GM18868 (cell line): ENCODE results near the gene MOB3A.

Experiments
- ATAC-seq: cut with Tn5 transposase; IDR thresholded peaks from one replicate; pipeline ENCODE4 v1.9.1; 2021; ENCODE audit warnings: mild to moderate bottlenecking, moderate library complexity; ENCODE audit not compliant: unreplicated experiment

The MOB3A gene

GRCh38 chr19:2083174-2083854 is 12.8 kb downstream of the MOB3A start:
- no peak for ATAC-seq

GRCh38 chr19:2081873-2082810 is 14.0 kb downstream of the MOB3A start:
- ATAC-seq = no peak

- ATAC-seq = no peak
Measured at GRCh38 chr19:2080336-2080988, 15.7 kb downstream of the MOB3A start.

GRCh38 chr19:2079865-2080301 is 16.2 kb downstream of the MOB3A start:
- no peak for ATAC-seq

- no peak for ATAC-seq
Measured at GRCh38 chr19:2079076-2079864, 16.9 kb downstream of the MOB3A start.

GRCh38 chr19:2077833-2078619 is 18.1 kb downstream of the MOB3A start:
- no peak for ATAC-seq

- ATAC-seq = no peak
Measured at GRCh38 chr19:2077398-2077797, 18.7 kb downstream of the MOB3A start.

GRCh38 chr19:2076526-2076944 is 19.6 kb downstream of the MOB3A start:
- no peak for ATAC-seq

- ATAC-seq = no peak
Measured at GRCh38 chr19:2072757-2073551, 23.2 kb downstream of the MOB3A start.

- ATAC-seq = no peak
Measured at GRCh38 chr19:2070986-2071673, 25.0 kb downstream of the MOB3A start.

- no peak for ATAC-seq
Measured at GRCh38 chr19:2070436-2070827, 25.7 kb downstream of the MOB3A start.

GRCh38 chr19:2064788-2065524 is 31.2 kb downstream of the MOB3A start:
- ATAC-seq = no peak

GRCh38 chr19:2064395-2064787 is 31.7 kb downstream of the MOB3A start:
- no peak for ATAC-seq

GRCh38 chr19:2063824-2064223 is 32.3 kb downstream of the MOB3A start:
- ATAC-seq = no peak

- no peak for ATAC-seq
Measured at GRCh38 chr19:2062770-2063169, 33.4 kb downstream of the MOB3A start.

- ATAC-seq = no peak
Measured at GRCh38 chr19:2062389-2062729, 33.8 kb downstream of the MOB3A start.

- ATAC-seq = peak; percentile 78
Measured at GRCh38 chr19:2061495-2062388, 34.4 kb downstream of the MOB3A start.
